ENCODE data around the gene RETNLB. TPM values are rescaled to one million over a fixed set of nuclear protein-coding genes. Genes with fewer than 3 reads are reported as not detected.
A peak's percentile ranks its signal among the peaks of the same experiment; 100 is the strongest.

RETNLB gene
- not detected for total RNA-seq

- H3K9me3 Mint-ChIP-seq = peaks cover 3% of the 10 kb centered on the region
- H3K4me1 Mint-ChIP-seq = peaks cover 4% of the 10 kb centered on the region
- no peak for ATAC-seq (replicated peaks)
- no peaks in the 10 kb centered on the region for H3K36me3 Mint-ChIP-seq (ENCODE audit: low read depth)
- H3K4me3 Mint-ChIP-seq = no peak within 1 kb of the TSS
- H3K27ac Mint-ChIP-seq = no peak within 1 kb of the TSS
- H3K27me3 Mint-ChIP-seq = no peaks in the 10 kb centered on the region
Observed at GRCh38 chr3:108757404-108757982, at the start of gene RETNLB. Gene RETNLB, minus strand, starts transcription at chr3:108757410. Its CDS starts 225 bp downstream, at chr3:108757185.

GRCh38 chr3:108806316-108806715 is 49.1 kb upstream of the RETNLB start:
- Mint-ChIP-seq H3K27me3 (no peaks in the 10 kb centered on the region), H3K4me1 (peaks cover 16% of the 10 kb centered on the region), H3K36me3 (ENCODE audit: low read depth) (no peaks in the 10 kb centered on the region), H3K27ac (peak overlapping the region; percentile 83), H3K9me3 (peaks cover 11% of the 10 kb centered on the region), H3K4me3 (peak overlapping the region; percentile 55)
- ATAC-seq (replicated peaks) = peak; percentile 94

- no peak for ATAC-seq (replicated peaks)
- Mint-ChIP-seq H3K9me3 (peaks cover 17% of the 10 kb centered on the region), H3K4me1 (peaks cover 16% of the 10 kb centered on the region), H3K4me3 (peak overlapping the region; percentile 55), H3K27ac (peak overlapping the region; percentile 83), H3K27me3 (no peaks in the 10 kb centered on the region), H3K36me3 (ENCODE audit: low read depth) (no peaks in the 10 kb centered on the region)
Observed at GRCh38 chr3:108804966-108805365, 47.8 kb upstream of the RETNLB start.

DNA sequence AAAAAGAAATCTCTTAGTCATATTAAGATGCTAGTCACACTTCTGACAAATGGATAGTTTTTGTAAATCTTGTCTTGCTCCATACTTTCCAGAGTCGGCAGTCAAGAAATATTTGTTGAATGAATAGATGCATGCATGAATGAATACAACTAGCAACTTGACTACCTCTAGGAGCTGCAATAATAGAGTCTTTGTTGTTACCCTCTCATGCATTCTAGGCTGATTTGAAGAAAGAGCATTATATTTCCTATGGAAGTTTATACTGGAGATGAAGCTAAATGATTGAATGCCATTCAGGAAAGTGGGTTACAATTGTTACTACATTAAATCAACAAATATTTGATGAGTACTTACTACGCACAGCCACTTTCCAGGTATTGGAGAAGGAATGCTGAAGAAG is 47.2 kb upstream of the RETNLB start:
- Mint-ChIP-seq H3K36me3 (ENCODE audit: low read depth) (no peaks in the 10 kb centered on the region), H3K4me1 (peaks cover 16% of the 10 kb centered on the region), H3K27ac (no peak overlapping the region), H3K27me3 (no peaks in the 10 kb centered on the region), H3K4me3 (no peak overlapping the region), H3K9me3 (peaks cover 17% of the 10 kb centered on the region)
- no peak for ATAC-seq (replicated peaks)

- Mint-ChIP-seq H3K4me3 (no peak overlapping the region), H3K4me1 (no peaks in the 10 kb centered on the region), H3K9me3 (no peaks in the 10 kb centered on the region), H3K27me3 (no peaks in the 10 kb centered on the region), H3K36me3 (ENCODE audit: low read depth) (no peaks in the 10 kb centered on the region), H3K27ac (no peak overlapping the region)
- ATAC-seq (replicated peaks) = no peak
Observed at GRCh38 chr3:108791473-108791872, 34.3 kb upstream of the RETNLB start.

GRCh38 chr3:108780235-108780634 is 23.0 kb upstream of the RETNLB start:
- Mint-ChIP-seq H3K4me1 (peaks cover 16% of the 10 kb centered on the region), H3K27me3 (no peaks in the 10 kb centered on the region), H3K36me3 (ENCODE audit: low read depth) (no peaks in the 10 kb centered on the region), H3K9me3 (peaks cover 4% of the 10 kb centered on the region), H3K4me3 (no peak overlapping the region), H3K27ac (no peak overlapping the region)
- peak; percentile 28 for ATAC-seq (replicated peaks)

GRCh38 chr3:108779496-108779895 is 22.3 kb upstream of the RETNLB start:
- ATAC-seq (replicated peaks) = no peak
- H3K36me3 Mint-ChIP-seq (ENCODE audit: low read depth) = no peaks in the 10 kb centered on the region
- no peak overlapping the region for H3K27ac Mint-ChIP-seq
- no peaks in the 10 kb centered on the region for H3K27me3 Mint-ChIP-seq
- peaks cover 4% of the 10 kb centered on the region for H3K9me3 Mint-ChIP-seq
- H3K4me3 Mint-ChIP-seq = no peak overlapping the region
- peaks cover 16% of the 10 kb centered on the region for H3K4me1 Mint-ChIP-seq

- no peak overlapping the region for H3K27ac Mint-ChIP-seq
- H3K4me3 Mint-ChIP-seq = no peak overlapping the region
- H3K9me3 Mint-ChIP-seq = peaks cover 4% of the 10 kb centered on the region
- ATAC-seq (replicated peaks) = no peak
- H3K4me1 Mint-ChIP-seq = peaks cover 16% of the 10 kb centered on the region
- H3K36me3 Mint-ChIP-seq (ENCODE audit: low read depth) = no peaks in the 10 kb centered on the region
- no peaks in the 10 kb centered on the region for H3K27me3 Mint-ChIP-seq
Observed at GRCh38 chr3:108775649-108776048, 18.4 kb upstream of the RETNLB start.

DNA sequence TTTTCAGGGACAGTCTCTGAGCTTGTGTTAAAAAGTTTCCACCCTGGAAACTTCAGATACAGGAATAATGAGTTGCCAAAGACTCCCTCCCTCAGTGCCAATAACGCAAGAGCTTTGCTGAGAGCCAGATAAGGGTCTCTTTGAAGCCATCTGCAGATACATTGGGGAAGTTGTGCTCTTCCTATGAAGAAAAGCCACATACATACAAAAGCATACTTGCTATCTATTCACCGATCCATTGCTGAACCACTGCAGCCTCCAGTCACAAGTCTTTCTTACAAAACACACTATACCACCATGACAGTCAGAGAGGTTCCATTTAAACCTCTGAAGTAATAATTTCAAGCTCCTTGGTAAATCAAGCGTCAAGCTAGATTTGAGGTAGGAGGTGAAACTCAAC is 10.0 kb upstream of the RETNLB start:
- ATAC-seq (replicated peaks) = no peak
- Mint-ChIP-seq H3K9me3 (no peaks in the 10 kb centered on the region), H3K4me1 (peaks cover 5% of the 10 kb centered on the region), H3K4me3 (no peak overlapping the region), H3K27me3 (peaks cover 4% of the 10 kb centered on the region), H3K36me3 (ENCODE audit: low read depth) (no peaks in the 10 kb centered on the region), H3K27ac (no peak overlapping the region)

- Mint-ChIP-seq H3K27me3 (no peaks in the 10 kb centered on the region), H3K9me3 (peaks cover 3% of the 10 kb centered on the region), H3K36me3 (ENCODE audit: low read depth) (no peaks in the 10 kb centered on the region)
Observed at GRCh38 chr3:108755686-108756085, 1.5 kb downstream of the RETNLB start.

GRCh38 chr3:108744762-108745161 is 12.4 kb downstream of the RETNLB start:
- peak; percentile 37 for ATAC-seq (replicated peaks)
- H3K27me3 Mint-ChIP-seq = peaks cover 12% of the 10 kb centered on the region
- H3K27ac Mint-ChIP-seq = no peak overlapping the region
- no peaks in the 10 kb centered on the region for H3K4me1 Mint-ChIP-seq
- no peaks in the 10 kb centered on the region for H3K36me3 Mint-ChIP-seq (ENCODE audit: low read depth)
- H3K9me3 Mint-ChIP-seq = peaks cover 6% of the 10 kb centered on the region
- H3K4me3 Mint-ChIP-seq = no peak overlapping the region

More at GRCh38 chr3:108755686-108756085, 1.5 kb downstream of the RETNLB start:
- Mint-ChIP-seq H3K27ac (no peak overlapping the region), H3K4me3 (no peak overlapping the region), H3K4me1 (peaks cover 4% of the 10 kb centered on the region)
- no peak for ATAC-seq (replicated peaks)

- H3K27me3 Mint-ChIP-seq = peaks cover 8% of the 10 kb centered on the region
- H3K9me3 Mint-ChIP-seq = peaks cover 6% of the 10 kb centered on the region
- no peaks in the 10 kb centered on the region for H3K36me3 Mint-ChIP-seq (ENCODE audit: low read depth)
- no peak overlapping the region for H3K4me3 Mint-ChIP-seq
- H3K27ac Mint-ChIP-seq = no peak overlapping the region
- ATAC-seq (replicated peaks) = no peak
- H3K4me1 Mint-ChIP-seq = no peaks in the 10 kb centered on the region
Observed at GRCh38 chr3:108742929-108743328, 14.3 kb downstream of the RETNLB start.

GRCh38 chr3:108736821-108737220 is 20.4 kb downstream of the RETNLB start:
- Mint-ChIP-seq H3K4me1 (no peaks in the 10 kb centered on the region), H3K27ac (no peak overlapping the region), H3K9me3 (no peaks in the 10 kb centered on the region), H3K36me3 (ENCODE audit: low read depth) (no peaks in the 10 kb centered on the region), H3K27me3 (no peaks in the 10 kb centered on the region), H3K4me3 (no peak overlapping the region)
- ATAC-seq (replicated peaks) = no peak

GRCh38 chr3:108728934-108729333 is 28.3 kb downstream of the RETNLB start:
- Mint-ChIP-seq H3K27me3 (no peaks in the 10 kb centered on the region), H3K27ac (no peak overlapping the region), H3K36me3 (ENCODE audit: low read depth) (no peaks in the 10 kb centered on the region), H3K4me3 (no peak overlapping the region), H3K4me1 (no peaks in the 10 kb centered on the region), H3K9me3 (peaks cover 3% of the 10 kb centered on the region)
- no peak for ATAC-seq (replicated peaks)

- no peak for ATAC-seq (replicated peaks)
- H3K9me3 Mint-ChIP-seq = peaks cover 5% of the 10 kb centered on the region
- H3K4me3 Mint-ChIP-seq = no peak overlapping the region
- no peaks in the 10 kb centered on the region for H3K36me3 Mint-ChIP-seq (ENCODE audit: low read depth)
- H3K27me3 Mint-ChIP-seq = no peaks in the 10 kb centered on the region
- no peaks in the 10 kb centered on the region for H3K4me1 Mint-ChIP-seq
- no peak overlapping the region for H3K27ac Mint-ChIP-seq
Observed at GRCh38 chr3:108728105-108728504, 29.1 kb downstream of the RETNLB start.

DNA sequence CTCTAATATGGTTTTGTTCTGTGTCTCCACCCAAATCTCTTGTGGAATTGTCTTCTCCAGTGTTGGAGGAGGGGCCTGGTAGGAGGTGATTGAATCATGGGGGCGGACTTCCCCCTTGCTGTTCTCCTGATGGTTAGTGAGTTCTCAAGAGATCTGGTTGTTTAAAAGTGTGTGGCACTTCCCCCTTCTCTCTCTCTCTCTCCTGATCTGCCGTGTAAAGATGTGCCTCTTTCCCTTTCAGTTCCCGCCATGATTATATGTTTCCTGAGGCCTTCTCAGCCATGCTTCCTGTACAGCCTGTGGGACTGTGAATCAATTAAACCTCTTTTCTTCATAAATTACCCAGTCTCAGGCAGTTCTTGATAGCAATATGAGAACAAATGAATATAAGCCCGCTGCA is 33.1 kb downstream of the RETNLB start:
- ATAC-seq (replicated peaks) = no peak
- H3K36me3 Mint-ChIP-seq (ENCODE audit: low read depth) = no peaks in the 10 kb centered on the region
- no peaks in the 10 kb centered on the region for H3K4me1 Mint-ChIP-seq
- H3K27ac Mint-ChIP-seq = no peak overlapping the region
- H3K9me3 Mint-ChIP-seq = peaks cover 9% of the 10 kb centered on the region
- H3K4me3 Mint-ChIP-seq = no peak overlapping the region
- H3K27me3 Mint-ChIP-seq = no peaks in the 10 kb centered on the region
